Thoracic aorta (tissue), 2 donors: ENCODE results near the gene RPS6KA3. TPM values are rescaled to one million over a fixed set of nuclear protein-coding genes. Genes with fewer than 3 reads are reported as not detected.

Experiments
- ATAC-seq: fragments of 150-250 bp; one replicate; pipeline ENCODE4 v1.8.0; 2017; ENCODE audit warnings: low read depth; ENCODE audit not compliant: insufficient number of reproducible peaks, low FRiP score
- DNase-seq: peaks from one replicate; pipeline ENCODE4 v3.0.0-alpha.2; 2020; ENCODE audit warnings: low spot score
- H3K27ac ChIP-seq, 2 donors: fragments of 200-600 bp; sonication (generic); 1 replicate in 1 of 2; 2 replicates in 1 of 2; pipeline ENCODE4 v1.5.1; 2016; ENCODE audit warnings: mild to moderate bottlenecking in 2 of 2, moderate library complexity in 2 of 2
- H3K27me3 ChIP-seq: fragments of 200-600 bp; sonication (generic); replicated peaks from 2 replicates; pipeline ENCODE4 v1.6.0; 2016; ENCODE audit warnings: mild to moderate bottlenecking; ENCODE audit not compliant: insufficient read depth
- H3K36me3 ChIP-seq: fragments of 200-600 bp; sonication (generic); one replicate; pipeline ENCODE4 v1.5.1; 2016
- H3K4me1 ChIP-seq, 2 donors: fragments of 200-600 bp; sonication (generic); 1 replicate in 1 of 2; 2 replicates in 1 of 2; pipeline versions ENCODE4 v1.5.1 to v1.6.0; 2016; ENCODE audit warnings: low read depth in 2 of 2, mild to moderate bottlenecking in 1 of 2; ENCODE audit not compliant: control insufficient read depth in 1 of 2
- H3K4me3 ChIP-seq: fragments of 200-600 bp; sonication (generic); 2 replicates; pipeline ENCODE4 v1.5.1; 2016; ENCODE audit warnings: mild to moderate bottlenecking
- H3K9me3 ChIP-seq: fragments of 200-600 bp; sonication (generic); 2 replicates; pipeline ENCODE4 v1.5.1; 2016
- total RNA-seq, 2 donors: library from RNA; depleted of rRNA; stranded (reverse); fragments of >200 nt; gene quantifications; one replicate each; pipeline versions ENCODE4 v1.1.0 to v1.2.3, GENCODE V29; 2016
- TF ChIP-seq, protein P1 (sequence below): fragments of 200-600 bp; sonication (generic); IDR thresholded peaks from one replicate; pipeline ENCODE4 v1.5.1; 2019; ENCODE audit warnings: antibody characterized with exemption

Gene RPS6KA3
- total RNA-seq, 2 donors from 2014 or later: 24.0 to 64.5 TPM

DNA sequence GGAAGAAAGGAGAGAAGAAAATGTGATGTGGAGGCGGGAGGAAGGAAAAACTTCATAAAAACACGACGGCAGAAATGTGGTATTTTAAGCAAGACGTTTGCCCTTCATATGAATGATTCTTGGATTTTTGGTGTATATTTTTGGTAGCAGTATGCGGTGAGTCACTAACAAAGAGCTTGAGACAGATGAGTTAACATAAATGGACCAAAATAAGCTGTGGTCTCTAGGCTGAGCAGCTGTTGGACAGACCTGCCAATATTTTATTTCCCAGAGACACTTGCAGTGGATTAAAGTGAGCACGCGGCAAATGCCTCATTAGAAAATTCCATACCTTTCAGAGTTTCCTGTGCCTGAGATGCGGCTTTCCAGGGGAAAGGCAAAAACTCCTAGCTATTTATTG, 43.1 kb upstream of the RPS6KA3 start:
- H3K27me3 ChIP-seq: no peaks in the 10 kb centered on the region
- ATAC-seq (no peak), DNase-seq (no peak)
- no peak overlapping the region for H3K27ac ChIP-seq
- H3K4me1 ChIP-seq: no peaks in the 10 kb centered on the region
- no peak overlapping the region for H3K4me3 ChIP-seq
- TF ChIP-seq, protein P1, sequence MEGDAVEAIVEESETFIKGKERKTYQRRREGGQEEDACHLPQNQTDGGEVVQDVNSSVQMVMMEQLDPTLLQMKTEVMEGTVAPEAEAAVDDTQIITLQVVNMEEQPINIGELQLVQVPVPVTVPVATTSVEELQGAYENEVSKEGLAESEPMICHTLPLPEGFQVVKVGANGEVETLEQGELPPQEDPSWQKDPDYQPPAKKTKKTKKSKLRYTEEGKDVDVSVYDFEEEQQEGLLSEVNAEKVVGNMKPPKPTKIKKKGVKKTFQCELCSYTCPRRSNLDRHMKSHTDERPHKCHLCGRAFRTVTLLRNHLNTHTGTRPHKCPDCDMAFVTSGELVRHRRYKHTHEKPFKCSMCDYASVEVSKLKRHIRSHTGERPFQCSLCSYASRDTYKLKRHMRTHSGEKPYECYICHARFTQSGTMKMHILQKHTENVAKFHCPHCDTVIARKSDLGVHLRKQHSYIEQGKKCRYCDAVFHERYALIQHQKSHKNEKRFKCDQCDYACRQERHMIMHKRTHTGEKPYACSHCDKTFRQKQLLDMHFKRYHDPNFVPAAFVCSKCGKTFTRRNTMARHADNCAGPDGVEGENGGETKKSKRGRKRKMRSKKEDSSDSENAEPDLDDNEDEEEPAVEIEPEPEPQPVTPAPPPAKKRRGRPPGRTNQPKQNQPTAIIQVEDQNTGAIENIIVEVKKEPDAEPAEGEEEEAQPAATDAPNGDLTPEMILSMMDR: no peak
- H3K9me3 ChIP-seq: no peaks in the 10 kb centered on the region
- no peaks in the 10 kb centered on the region for H3K36me3 ChIP-seq

DNA sequence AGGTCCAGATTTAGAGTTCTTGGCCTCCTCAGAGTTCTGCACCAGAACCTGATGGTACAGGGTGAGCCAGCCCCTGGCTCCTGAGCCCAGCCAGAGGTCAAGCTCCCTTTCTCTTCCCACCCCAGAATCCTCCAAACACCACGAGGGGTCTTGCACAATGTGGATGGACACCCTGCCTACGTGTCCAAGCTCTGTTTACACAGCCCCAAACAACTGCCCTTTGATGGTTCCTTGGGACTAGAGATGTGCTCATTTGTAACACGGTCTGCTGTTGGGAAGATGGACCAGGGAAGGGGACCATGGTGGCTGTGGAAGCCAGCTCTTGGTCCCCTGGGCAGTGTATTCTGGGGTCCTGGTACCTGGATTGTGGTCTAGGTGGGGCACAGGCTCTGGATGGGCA, 40.0 kb upstream of the RPS6KA3 start:
- Histone ChIP-seq H3K4me3 (no peak overlapping the region), H3K27ac (no peak overlapping the region), H3K27me3 (no peaks in the 10 kb centered on the region), H3K9me3 (no peaks in the 10 kb centered on the region), H3K4me1 (no peaks in the 10 kb centered on the region), H3K36me3 (no peaks in the 10 kb centered on the region)
- DNase-seq (no peak), ATAC-seq (no peak)
- TF ChIP-seq, protein P1: no peak

DNA sequence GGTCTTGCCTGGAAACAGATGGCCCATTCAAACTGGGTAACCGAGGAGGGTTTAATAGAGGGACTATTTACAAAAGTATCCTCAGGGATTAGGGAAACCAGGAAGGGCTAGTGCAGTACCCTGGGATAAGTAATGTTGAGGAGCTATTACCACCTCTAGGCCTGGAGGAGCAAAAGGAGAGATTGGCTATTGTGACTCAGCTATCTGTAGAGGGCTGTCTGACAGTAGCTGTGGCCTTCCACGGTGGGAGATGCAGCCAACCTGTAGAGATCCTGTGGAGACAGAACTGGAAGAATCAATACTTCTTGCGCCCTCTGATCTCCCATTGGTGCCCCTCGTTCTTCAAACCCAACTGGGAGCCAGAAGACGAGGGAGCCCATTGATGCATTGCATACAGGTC, 34.1 kb upstream of the RPS6KA3 start:
- no peak for ATAC-seq
- DNase-seq: no peak
- TF ChIP-seq, protein P1: no peak
- H3K4me1 ChIP-seq: no peaks in the 10 kb centered on the region
- no peaks in the 10 kb centered on the region for H3K27me3 ChIP-seq
- H3K36me3 ChIP-seq: no peaks in the 10 kb centered on the region
- no peak overlapping the region for H3K27ac ChIP-seq
- no peak overlapping the region for H3K4me3 ChIP-seq
- no peaks in the 10 kb centered on the region for H3K9me3 ChIP-seq

DNA sequence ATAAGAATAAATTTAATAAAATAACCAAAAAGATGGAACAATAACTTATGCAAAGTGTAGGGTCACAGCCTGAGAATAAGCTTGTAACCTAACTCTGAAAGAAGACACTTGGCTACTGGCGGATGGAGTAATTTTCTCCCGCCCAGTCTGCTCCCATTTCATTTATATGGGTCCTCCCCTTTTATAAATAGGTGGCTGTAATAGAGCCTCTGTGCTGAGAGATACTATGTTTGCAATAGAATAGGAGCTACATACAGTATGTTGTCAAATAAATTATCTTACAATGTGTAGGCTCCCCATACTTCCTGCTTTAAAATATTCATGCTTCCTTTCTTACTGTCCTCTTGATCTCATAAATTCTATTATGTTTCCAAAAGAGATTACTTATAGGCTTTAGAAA, 28.2 kb upstream of the RPS6KA3 start:
- no peak for ATAC-seq
- Histone ChIP-seq H3K4me3 (no peak overlapping the region), H3K4me1 (no peaks in the 10 kb centered on the region), H3K27ac (no peak overlapping the region), H3K27me3 (no peaks in the 10 kb centered on the region), H3K36me3 (no peaks in the 10 kb centered on the region), H3K9me3 (no peaks in the 10 kb centered on the region)
- TF ChIP-seq, protein P1: no peak
- DNase-seq: no peak

DNA sequence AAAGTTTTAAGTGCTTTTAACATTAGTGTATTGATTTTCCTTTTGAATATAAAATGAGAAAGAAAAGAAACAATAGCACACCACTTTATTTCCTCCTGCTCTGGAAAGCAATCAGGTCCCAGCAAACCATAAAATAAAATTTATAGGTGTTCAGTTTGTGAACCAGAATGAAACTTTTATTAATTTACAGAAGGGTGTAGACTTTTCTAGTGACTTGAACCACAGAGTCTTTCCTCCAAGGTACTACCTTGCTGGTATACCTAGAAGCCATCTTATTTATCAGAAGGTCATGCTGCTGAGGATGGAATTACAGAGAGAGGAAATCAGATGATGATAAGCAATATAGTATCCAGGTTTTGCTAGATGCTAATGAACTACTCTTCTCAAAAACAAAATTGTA, 27.6 kb upstream of the RPS6KA3 start:
- H3K36me3 ChIP-seq: no peaks in the 10 kb centered on the region
- no peaks in the 10 kb centered on the region for H3K9me3 ChIP-seq
- H3K27me3 ChIP-seq: no peaks in the 10 kb centered on the region
- H3K27ac ChIP-seq: no peak overlapping the region
- no peak for ATAC-seq
- no peak overlapping the region for H3K4me3 ChIP-seq
- TF ChIP-seq, protein P1: no peak
- DNase-seq: no peak
- no peaks in the 10 kb centered on the region for H3K4me1 ChIP-seq
